NCI-H1048 (cell line): ENCODE results near the gene AASS.

Source experiments
- DNase-seq: peaks from one replicate; lab custom pipeline; 2025; lab: John Stamatoyannopoulos, UW

The AASS gene

DNA sequence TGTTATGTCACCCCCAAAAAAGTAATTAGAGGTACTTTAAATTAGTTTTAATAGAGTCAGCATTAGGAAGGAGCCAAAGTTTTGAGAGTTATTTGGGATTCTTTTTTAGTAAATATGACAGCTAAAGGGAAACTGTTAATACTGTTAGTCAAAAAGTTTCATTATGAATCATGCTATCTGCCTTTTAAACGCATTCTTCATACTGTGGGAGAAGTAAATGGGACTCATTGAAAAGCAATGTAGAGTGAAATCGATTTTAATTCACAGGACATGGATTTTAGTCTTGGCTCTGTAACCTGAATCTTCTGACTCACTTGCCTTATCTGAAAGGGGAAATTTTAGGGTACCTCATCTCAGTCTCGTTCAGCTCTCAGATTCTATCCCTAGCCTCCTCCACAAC lies 105.1 kb downstream of the AASS start:
- no peak for DNase-seq

DNA sequence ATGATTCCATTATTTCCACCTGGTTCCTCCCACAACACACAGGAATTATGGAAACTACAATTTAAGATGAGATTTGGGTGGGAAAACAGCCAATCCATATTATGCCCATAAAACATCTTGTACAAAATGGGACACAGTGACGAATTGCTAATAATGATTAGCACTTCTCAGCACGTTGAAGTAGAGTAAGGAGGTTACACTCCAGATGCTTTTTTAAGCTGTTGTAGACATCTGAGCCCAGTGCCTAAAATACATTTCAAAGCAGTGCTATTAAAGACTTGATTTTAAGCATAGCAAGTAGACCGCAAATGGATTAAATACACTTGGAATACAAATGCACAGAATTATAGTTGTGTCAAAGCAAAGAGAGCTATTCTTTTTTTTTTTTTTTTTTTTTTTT lies 105.9 kb downstream of the AASS start:
- no peak for DNase-seq

DNA sequence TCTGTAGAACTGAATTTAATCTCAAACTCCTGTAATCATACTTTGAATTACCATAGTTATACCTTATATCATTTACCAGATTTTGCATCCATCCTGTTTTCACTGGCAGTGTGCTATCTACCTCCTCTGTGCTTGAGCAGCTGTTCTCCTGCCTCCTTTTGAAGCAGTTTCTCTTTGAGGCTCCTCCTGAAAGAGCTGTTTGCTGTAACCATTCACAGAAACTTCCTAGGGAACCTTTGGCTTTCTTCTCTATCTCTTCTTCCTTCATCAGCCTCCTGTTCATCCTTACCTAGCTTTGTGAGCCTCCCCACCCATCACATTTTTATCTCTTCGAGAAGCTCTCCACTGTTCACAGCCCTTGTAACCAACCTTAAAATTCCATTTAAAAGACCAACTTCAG lies 108.2 kb downstream of the AASS start:
- DNase-seq, result no peak

DNA sequence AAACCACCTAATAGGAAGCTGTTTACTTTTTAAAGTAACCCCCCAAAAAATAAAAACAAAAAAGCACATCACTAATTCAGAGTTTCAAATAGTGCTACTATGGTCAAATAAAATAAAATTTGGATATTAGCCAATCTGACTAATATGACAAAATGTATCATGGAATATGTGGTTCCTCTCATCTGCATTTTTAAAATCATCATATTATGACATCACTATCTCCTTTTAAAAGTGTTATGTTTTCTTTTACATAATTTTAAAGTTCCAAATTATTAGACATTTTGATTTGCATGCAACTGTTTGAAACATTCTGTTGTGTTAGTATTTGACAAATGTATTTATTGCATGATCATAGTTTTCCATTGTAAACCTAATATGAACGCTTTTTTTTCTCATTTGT lies 110.4 kb downstream of the AASS start:
- DNase-seq, result no peak

DNA sequence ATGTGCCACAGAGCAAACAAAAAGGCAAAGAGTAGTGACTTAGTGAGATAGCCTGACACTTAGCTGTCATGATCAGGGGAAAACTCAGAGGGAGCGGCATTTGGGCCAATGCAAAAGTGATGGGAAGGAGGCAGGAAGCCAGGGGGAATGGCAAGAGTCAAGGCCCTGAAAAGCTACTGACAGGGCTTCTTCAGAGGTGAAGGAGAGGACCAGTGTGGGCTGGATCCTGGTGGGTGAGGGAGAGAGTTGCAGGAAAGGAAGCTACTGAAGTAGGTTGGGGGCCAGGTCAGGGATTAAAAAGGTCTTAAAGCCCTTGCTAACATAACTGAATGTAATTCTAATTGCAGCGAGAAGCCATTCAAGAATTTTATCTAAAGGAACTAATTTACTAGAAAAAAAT lies 117.0 kb downstream of the AASS start:
- no peak for DNase-seq
